GM23248 (cell line): ENCODE data around the gene NOL7. TPM values are rescaled to one million over a fixed set of nuclear protein-coding genes. Genes with fewer than 3 reads are reported as not detected.

Source experiments
- DNase-seq: peaks from one replicate; pipeline ENCODE4 v3.0.0-alpha.2; 2015
- H2AFZ ChIP-seq: fragments of 200-600 bp; sonication (generic); 2 replicates; pipeline ENCODE4 v1.6.1; 2016; ENCODE audit warnings: antibody characterized with exemption
- H3F3A ChIP-seq: fragments of 200-600 bp; sonication (generic); 2 replicates; pipeline ENCODE4 v1.6.1; 2016; ENCODE audit warnings: mild to moderate bottlenecking, antibody characterized with exemption, mixed run types; ENCODE audit not compliant: insufficient read depth
- H3K27ac ChIP-seq: fragments of 200-600 bp; sonication (generic); 2 replicates; pipeline ENCODE4 v1.5.1; 2016; ENCODE audit warnings: mild to moderate bottlenecking
- H3K27me3 ChIP-seq: fragments of 200-600 bp; sonication (generic); replicated peaks from 2 replicates; pipeline ENCODE4 v1.6.1; 2016; ENCODE audit warnings: mild to moderate bottlenecking; ENCODE audit not compliant: insufficient read depth
- H3K36me3 ChIP-seq: fragments of 200-600 bp; sonication (generic); 2 replicates; pipeline ENCODE4 v1.6.1; 2016; ENCODE audit warnings: low read depth, mild to moderate bottlenecking
- H3K4me1 ChIP-seq: fragments of 200-600 bp; sonication (generic); 2 replicates; pipeline ENCODE4 v1.6.1; 2016; ENCODE audit warnings: mild to moderate bottlenecking; ENCODE audit not compliant: insufficient read depth
- H3K4me2 ChIP-seq: fragments of 200-600 bp; sonication (generic); one replicate; pipeline ENCODE4 v1.6.1; 2016; ENCODE audit warnings: mild to moderate bottlenecking; ENCODE audit not compliant: unreplicated experiment
- H3K4me3 ChIP-seq: fragments of 200-600 bp; sonication (generic); 2 replicates; pipeline ENCODE4 v1.5.1; 2016; ENCODE audit warnings: mild to moderate bottlenecking
- H3K79me2 ChIP-seq: fragments of 200-600 bp; sonication (generic); 2 replicates; pipeline ENCODE4 v1.6.1; 2016; ENCODE audit warnings: mild to moderate bottlenecking; ENCODE audit not compliant: insufficient read depth
- H3K9ac ChIP-seq: fragments of 200-600 bp; sonication (generic); 2 replicates; pipeline ENCODE4 v1.6.1; 2016; ENCODE audit warnings: mild to moderate bottlenecking
- H3K9me2 ChIP-seq: fragments of 200-600 bp; sonication (generic); 2 replicates; pipeline ENCODE4 v1.6.1; 2016; ENCODE audit warnings: mixed run types, mild to moderate bottlenecking, moderate library complexity; ENCODE audit not compliant: insufficient read depth
- H3K9me3 ChIP-seq: fragments of 200-600 bp; sonication (generic); one replicate; pipeline ENCODE4 v1.6.1; 2017; ENCODE audit warnings: low read depth
- H4K20me1 ChIP-seq: fragments of 200-600 bp; sonication (generic); 2 replicates; pipeline ENCODE4 v1.6.0; 2016; ENCODE audit not compliant: insufficient read depth
- EZH2 ChIP-seq: fragments of 200-600 bp; sonication (generic); IDR thresholded peaks from 2 replicates; pipeline ENCODE4 v1.6.1; 2018; ENCODE audit warnings: antibody characterized with exemption, mild to moderate bottlenecking; ENCODE audit not compliant: insufficient read depth, poor library complexity, severe bottlenecking
- EZH2phosphoT487 ChIP-seq: fragments of 200-600 bp; sonication (generic); IDR thresholded peaks from 2 replicates; pipeline ENCODE4 v1.6.1; 2018; ENCODE audit warnings: antibody characterized with exemption, moderate library complexity, mild to moderate bottlenecking, low read depth; ENCODE audit not compliant: insufficient read depth
- WGBS, 2 experiments: methylation state at CpG; one replicate each; pipeline ENCODE4 v1.1.6; 2015 to 2017; ENCODE audit warnings: low lambda C conversion rate in 2 of 2, low coverage in 1 of 2; ENCODE audit errors: missing lambda C conversion rate in 2 of 2; 5-methylcytosine and 5-hydroxymethylcytosine counted together
- in situ Hi-C: fragments of 300-500 bp; cut with MboI; formaldehyde crosslinking; loops from 2 replicates; pipeline ENCODE4 v1.15.0; 2020
- polyA plus RNA-seq: library from polyadenylated mRNA; unstranded; fragments of >200 nt; fragmentation: Nextera tagmentation; extraction: Ambion mirVana; gene quantifications from 2 replicates; pipeline ENCODE4 v1.2.1, GENCODE V29; 2016
- total RNA-seq: library from RNA; depleted of rRNA; stranded (reverse); fragments of >200 nt; shearing (Covaris generic); gene quantifications from 2 replicates; pipeline ENCODE4 v1.2.3, GENCODE V29; 2014; rRNA removed

NOL7 gene
- total RNA-seq: 48.7 and 53.1 TPM in 2 replicates
- 122 and 124 TPM in 2 replicates for polyA plus RNA-seq

- H3K79me2 ChIP-seq: peaks cover 44% of the 10 kb centered on the region
- no peaks in the 10 kb centered on the region for H3K27me3 ChIP-seq
- peak within 1 kb of the TSS; percentile 81 for H3K4me3 ChIP-seq
- TF ChIP-seq EZH2 (no peak), EZH2phosphoT487 (no peak)
- H3K4me1 ChIP-seq: peaks cover 23% of the 10 kb centered on the region
- no peaks in the 10 kb centered on the region for H3K9me2 ChIP-seq
- H3K27ac ChIP-seq: peak within 1 kb of the TSS; percentile 82
- DNase-seq: peak; percentile 99
- in situ Hi-C loops: no loop called here
- peaks cover 30% of the 10 kb centered on the region for H3K36me3 ChIP-seq
- H3K4me2 ChIP-seq: peak within 1 kb of the TSS; percentile 96
- 1% methylated on average over 75 to 78 of the region's 85 CpGs for WGBS, 2 experiments
- H4K20me1 ChIP-seq: no peaks in the 10 kb centered on the region
- peaks cover 27% of the 10 kb centered on the region for H3F3A ChIP-seq
- peak within 1 kb of the TSS; percentile 77 for H2AFZ ChIP-seq
- H3K9ac ChIP-seq: peak within 1 kb of the TSS; percentile 91
- no peaks in the 10 kb centered on the region for H3K9me3 ChIP-seq
Measured at GRCh38 chr6:13614926-13615791, at the start of gene NOL7. Gene NOL7, plus strand, starts transcription at chr6:13615335. Its CDS starts 24 bp downstream, at chr6:13615359.

- no peaks in the 10 kb centered on the region for H3F3A ChIP-seq
- no peak overlapping the region for H2AFZ ChIP-seq
- H3K27ac ChIP-seq: no peak overlapping the region
- TF ChIP-seq EZH2 (no peak), EZH2phosphoT487 (no peak)
- no peaks in the 10 kb centered on the region for H3K9me3 ChIP-seq
- no peaks in the 10 kb centered on the region for H3K79me2 ChIP-seq
- in situ Hi-C loops: no loop called here
- 82 to 83% methylated on average over 4 of the region's 4 CpGs for WGBS, 2 experiments
- no peaks in the 10 kb centered on the region for H3K4me1 ChIP-seq
- no peak overlapping the region for H3K4me2 ChIP-seq
- H3K9me2 ChIP-seq: no peaks in the 10 kb centered on the region
- DNase-seq: no peak
- no peak overlapping the region for H3K4me3 ChIP-seq
- H3K9ac ChIP-seq: no peak overlapping the region
- H4K20me1 ChIP-seq: no peaks in the 10 kb centered on the region
- H3K27me3 ChIP-seq: peaks cover 6% of the 10 kb centered on the region; the same call in 1 of the 2 replicates
- no peaks in the 10 kb centered on the region for H3K36me3 ChIP-seq
Measured at GRCh38 chr6:13565921-13566320, 49.2 kb upstream of the NOL7 start.

DNA sequence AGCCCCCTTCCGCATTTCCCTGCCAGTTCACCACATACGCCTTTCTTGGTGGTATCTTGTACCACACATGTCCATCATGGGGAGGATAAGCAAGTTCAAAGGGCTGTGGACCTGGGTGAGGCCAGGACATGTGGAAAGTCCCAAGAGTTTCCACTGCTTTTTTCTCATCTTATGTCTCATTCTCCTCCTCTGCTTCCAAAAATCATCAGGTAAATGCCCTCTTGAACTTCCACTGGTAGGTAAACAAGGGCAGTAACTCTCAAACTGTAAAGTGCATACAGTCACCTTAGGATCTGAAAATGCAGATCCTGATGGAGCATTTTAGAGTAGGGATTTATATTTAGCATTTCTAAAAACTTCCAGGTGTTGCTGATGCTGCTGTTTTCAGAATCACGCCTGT is 48.6 kb upstream of the NOL7 start:
- Histone ChIP-seq H3K4me1 (no peaks in the 10 kb centered on the region), H3K9ac (no peak overlapping the region), H3K4me2 (no peak overlapping the region), H4K20me1 (no peaks in the 10 kb centered on the region), H3F3A (no peaks in the 10 kb centered on the region), H3K36me3 (no peaks in the 10 kb centered on the region), H3K27ac (no peak overlapping the region), H3K9me3 (no peaks in the 10 kb centered on the region), H3K4me3 (no peak overlapping the region), H3K27me3 (peaks cover 6% of the 10 kb centered on the region; the same call in 1 of the 2 replicates), H2AFZ (no peak overlapping the region), H3K79me2 (no peaks in the 10 kb centered on the region), H3K9me2 (no peaks in the 10 kb centered on the region)
- no peak for DNase-seq
- WGBS, 2 experiments: 92 to 95% methylated on average over 3 of the region's 3 CpGs
- no peak for TF ChIP-seq EZH2
- no peak for TF ChIP-seq EZH2phosphoT487
- in situ Hi-C loops: no loop called here

DNA sequence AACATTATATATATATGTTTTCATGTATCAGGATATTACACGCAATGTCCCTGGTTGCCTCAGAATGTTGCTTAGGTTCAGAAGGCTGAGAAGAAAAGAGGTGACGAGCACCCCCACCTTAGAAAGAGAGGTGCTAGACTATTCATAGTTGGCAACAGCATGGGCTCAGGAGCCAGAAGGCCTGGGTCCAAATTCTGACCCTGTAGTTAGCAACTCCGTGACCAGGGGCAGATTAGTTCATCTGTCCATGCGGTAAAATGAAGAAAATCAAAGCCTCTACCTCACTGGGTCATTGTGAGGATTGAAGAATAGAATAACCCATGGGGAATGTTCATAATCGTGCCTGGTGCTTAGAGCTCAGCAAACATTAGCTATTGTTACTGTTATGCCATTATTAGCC is 46.2 kb upstream of the NOL7 start:
- no peak for DNase-seq
- Histone ChIP-seq H3K4me1 (peaks cover 6% of the 10 kb centered on the region), H3K9me3 (no peaks in the 10 kb centered on the region), H4K20me1 (no peaks in the 10 kb centered on the region), H3K36me3 (no peaks in the 10 kb centered on the region), H3K27me3 (peaks cover 6% of the 10 kb centered on the region; the same call in 1 of the 2 replicates), H3K27ac (no peak overlapping the region), H3K9ac (no peak overlapping the region), H3F3A (no peaks in the 10 kb centered on the region), H3K9me2 (no peaks in the 10 kb centered on the region), H3K4me2 (no peak overlapping the region), H3K79me2 (no peaks in the 10 kb centered on the region), H3K4me3 (no peak overlapping the region), H2AFZ (no peak overlapping the region)
- in situ Hi-C loops: no loop called here
- WGBS, 2 experiments: 68 to 73% methylated on average over 5 of the region's 5 CpGs
- TF ChIP-seq EZH2phosphoT487: no peak
- no peak for TF ChIP-seq EZH2
